MM.1S (cell line): ENCODE measurements around the gene SNX8.

Source experiments
- DNase-seq: peaks from one replicate; pipeline ENCODE4 v3.0.0-alpha.2; 2015
- H2AFZ ChIP-seq: fragments of 300-600 bp; sonication (generic); 2 replicates; pipeline ENCODE4 v1.6.0; 2016; ENCODE audit warnings: antibody characterized with exemption, low read length
- H3F3A ChIP-seq: fragments of 300-600 bp; sonication (generic); 2 replicates; pipeline ENCODE4 v1.6.1; 2016; ENCODE audit warnings: mild to moderate bottlenecking, antibody characterized with exemption, low read length, moderate library complexity, mixed read lengths; ENCODE audit not compliant: insufficient read depth
- H3K27ac ChIP-seq: fragments of 300-600 bp; sonication (generic); 2 replicates; pipeline ENCODE4 v1.5.1; 2016; ENCODE audit warnings: mild to moderate bottlenecking, low read length
- H3K27me3 ChIP-seq: fragments of 300-600 bp; sonication (generic); replicated peaks from 2 replicates; pipeline ENCODE4 v1.6.0; 2016; ENCODE audit warnings: low read length; ENCODE audit not compliant: insufficient read depth
- H3K36me3 ChIP-seq: fragments of 300-600 bp; sonication (generic); replicated peaks from 2 replicates; pipeline ENCODE4 v1.6.1; 2016; ENCODE audit warnings: mild to moderate bottlenecking, low read length, mixed read lengths; ENCODE audit not compliant: insufficient read depth
- H3K4me1 ChIP-seq: fragments of 300-600 bp; sonication (generic); 2 replicates; pipeline ENCODE4 v1.6.1; 2016; ENCODE audit warnings: low read length, mixed read lengths
- H3K4me2 ChIP-seq: fragments of 300-600 bp; sonication (generic); 2 replicates; pipeline ENCODE4 v1.6.0; 2016; ENCODE audit warnings: low read depth, low read length
- H3K4me3 ChIP-seq: fragments of 300-600 bp; sonication (generic); 2 replicates; pipeline ENCODE4 v1.5.1; 2016; ENCODE audit warnings: low read length, mixed read lengths
- H3K79me2 ChIP-seq: fragments of 300-600 bp; sonication (generic); 2 replicates; pipeline ENCODE4 v1.6.1; 2016; ENCODE audit warnings: mixed run types, low read length, mixed read lengths
- H3K9ac ChIP-seq: fragments of 300-600 bp; sonication (generic); 2 replicates; pipeline ENCODE4 v1.6.1; 2016; ENCODE audit warnings: low read length, mixed read lengths
- H3K9me2 ChIP-seq: fragments of 300-600 bp; sonication (generic); replicated peaks from 2 replicates; pipeline ENCODE4 v1.6.1; 2016; ENCODE audit warnings: mild to moderate bottlenecking, low read length, mixed read lengths; ENCODE audit not compliant: insufficient read depth
- H3K9me3 ChIP-seq: fragments of 300-600 bp; sonication (generic); replicated peaks from 2 replicates; pipeline ENCODE4 v1.6.1; 2016; ENCODE audit warnings: mild to moderate bottlenecking, low read length, mixed read lengths; ENCODE audit not compliant: insufficient read depth
- H4K20me1 ChIP-seq: fragments of 300-600 bp; sonication (generic); 2 replicates; pipeline ENCODE4 v1.6.1; 2016; ENCODE audit warnings: mild to moderate bottlenecking, low read length, moderate library complexity, mixed read lengths; ENCODE audit not compliant: insufficient read depth
- CTCF ChIP-seq: fragments of 300-600 bp; sonication (generic); IDR thresholded peaks from 2 replicates; pipeline ENCODE4 v1.5.1; 2016; ENCODE audit warnings: antibody characterized with exemption, low read length, mixed read lengths
- EZH2 ChIP-seq: fragments of 300-600 bp; sonication (generic); optimal IDR thresholded peaks from 2 replicates; pipeline ENCODE3; 2017; ENCODE audit warnings: low read depth, mild to moderate bottlenecking, antibody characterized with exemption, low read length, mixed read lengths
- EZH2phosphoT487 ChIP-seq: fragments of 300-600 bp; sonication (generic); IDR thresholded peaks from 2 replicates; pipeline ENCODE4 v1.6.1; 2018; ENCODE audit warnings: antibody characterized with exemption, low read length

SNX8 gene

GRCh38 chr7:2273866-2274265 lies 40.4 kb downstream of the SNX8 start:
- no peak for DNase-seq
- TF ChIP-seq CTCF (no peak), EZH2 (no peak), EZH2phosphoT487 (no peak)
- H3K9me3 ChIP-seq = no peaks in the 10 kb centered on the region

GRCh38 chr7:2272031-2272430 lies 42.2 kb downstream of the SNX8 start:
- H3K4me1 ChIP-seq = no peaks in the 10 kb centered on the region
- no peaks in the 10 kb centered on the region for H3K79me2 ChIP-seq
- H3K36me3 ChIP-seq = no peaks in the 10 kb centered on the region
- DNase-seq = no peak
- TF ChIP-seq CTCF (no peak), EZH2phosphoT487 (no peak), EZH2 (no peak)
- H3K9me3 ChIP-seq = no peaks in the 10 kb centered on the region
- H4K20me1 ChIP-seq = no peaks in the 10 kb centered on the region
- no peaks in the 10 kb centered on the region for H3F3A ChIP-seq
- H3K4me2 ChIP-seq = no peak overlapping the region
- no peak overlapping the region for H3K27ac ChIP-seq
- H3K27me3 ChIP-seq = no peaks in the 10 kb centered on the region
- no peak overlapping the region for H2AFZ ChIP-seq
- no peak overlapping the region for H3K9ac ChIP-seq
- H3K9me2 ChIP-seq = no peaks in the 10 kb centered on the region
- H3K4me3 ChIP-seq = no peak overlapping the region

More at GRCh38 chr7:2273866-2274265, 40.4 kb downstream of the SNX8 start:
- H3K79me2 ChIP-seq = no peaks in the 10 kb centered on the region
- H3K4me3 ChIP-seq = no peak overlapping the region
- H3K9me2 ChIP-seq = no peaks in the 10 kb centered on the region
- H2AFZ ChIP-seq = no peak overlapping the region
- no peaks in the 10 kb centered on the region for H3K27me3 ChIP-seq
- no peaks in the 10 kb centered on the region for H4K20me1 ChIP-seq
- H3K27ac ChIP-seq = no peak overlapping the region
- no peak overlapping the region for H3K4me2 ChIP-seq
- no peaks in the 10 kb centered on the region for H3F3A ChIP-seq
- H3K4me1 ChIP-seq = no peaks in the 10 kb centered on the region
- H3K36me3 ChIP-seq = no peaks in the 10 kb centered on the region
- H3K9ac ChIP-seq = no peak overlapping the region

GRCh38 chr7:2271273-2272026 lies 42.8 kb downstream of the SNX8 start:
- Histone ChIP-seq H3K4me3 (no peak overlapping the region), H4K20me1 (no peaks in the 10 kb centered on the region), H3K9me2 (no peaks in the 10 kb centered on the region), H3F3A (no peaks in the 10 kb centered on the region), H3K36me3 (no peaks in the 10 kb centered on the region), H3K79me2 (no peaks in the 10 kb centered on the region), H3K4me1 (no peaks in the 10 kb centered on the region), H2AFZ (no peak overlapping the region), H3K27me3 (no peaks in the 10 kb centered on the region), H3K9ac (no peak overlapping the region), H3K4me2 (no peak overlapping the region), H3K27ac (no peak overlapping the region), H3K9me3 (no peaks in the 10 kb centered on the region)
- no peak for DNase-seq
- no peak for TF ChIP-seq EZH2phosphoT487
- TF ChIP-seq EZH2 = no peak
- TF ChIP-seq CTCF = no peak
